Upper lobe of left lung (tissue), 6 donors: ENCODE results near the gene SLC39A8. TPM values are rescaled to one million over a fixed set of nuclear protein-coding genes. Genes with fewer than 3 reads are reported as not detected.

Source experiments
- ATAC-seq, 2 donors: fragments of 200-7000 bp; cut with Tn5 transposase; one replicate each; pipeline ENCODE4 v1.9.1; 2022; ENCODE audit warnings: mild to moderate bottlenecking in 2 of 2, moderate library complexity in 2 of 2; ENCODE audit not compliant: low FRiP score in 2 of 2
- DNase-seq, 2 donors: peaks; one replicate each; pipeline ENCODE4 v3.0.0-alpha.2; 2019 to 2020
- H3K27ac ChIP-seq, 4 donors: fragments of 200-600 bp; sonication (generic); one replicate each; pipeline ENCODE4 v1.5.1; 2016 to 2019
- H3K27me3 ChIP-seq, 4 donors: fragments of 200-600 bp; sonication (generic); one replicate each; pipeline ENCODE4 v1.5.1; 2017 to 2019
- H3K36me3 ChIP-seq, 4 donors: fragments of 200-600 bp; sonication (generic); one replicate each; pipeline ENCODE4 v1.5.1; 2016 to 2019
- H3K4me1 ChIP-seq, 4 donors: fragments of 200-600 bp; sonication (generic); one replicate each; pipeline ENCODE4 v1.5.1; 2018 to 2019
- H3K4me3 ChIP-seq, 4 donors: fragments of 200-600 bp; sonication (generic); one replicate each; pipeline ENCODE4 v1.5.1; 2017 to 2019; ENCODE audit warnings: mild to moderate bottlenecking in 2 of 4, moderate library complexity in 1 of 4
- H3K9me3 ChIP-seq, 4 donors: fragments of 200-600 bp; sonication (generic); one replicate each; pipeline ENCODE4 v1.5.1; 2018 to 2019
- EP300 ChIP-seq, 4 donors: sonication (generic); formaldehyde crosslinking; IDR thresholded peaks; one replicate each; pipeline ENCODE4 v1.5.1; 2017; ENCODE audit warnings: antibody characterized with exemption in 4 of 4, control low read depth in 2 of 4
- POLR2A ChIP-seq, 4 donors: fragments of 450-650 bp; IDR thresholded peaks; one replicate each; pipeline ENCODE4 v1.5.1; 2016 to 2017; ENCODE audit warnings: antibody characterized with exemption in 4 of 4, mild to moderate bottlenecking in 2 of 4
- POLR2AphosphoS5 ChIP-seq, 2 donors: sonication (generic); formaldehyde crosslinking; IDR thresholded peaks; one replicate each; pipeline ENCODE4 v1.5.1; 2017; ENCODE audit warnings: antibody characterized with exemption in 2 of 2
- WGBS, 2 donors: methylation state at CpG; one replicate each; pipeline ENCODE4 v1.1.5; 2017 to 2018; 5-methylcytosine and 5-hydroxymethylcytosine counted together
- total RNA-seq, 6 donors: library from RNA; depleted of rRNA in 4 of 6; stranded (reverse); fragments of >200 nt in 4 of 6; gene quantifications; one replicate each; pipeline versions ENCODE4 v1.1.0 to v1.2.1, GENCODE V29; 2016 to 2021
- TF ChIP-seq, protein P1 (sequence below), 6 experiments: fragments of 450-650 bp in 4 of 6; fragments of 200-600 bp in 2 of 6; sonication (generic) in 2 of 6; IDR thresholded peaks; one replicate each; pipeline ENCODE4 v1.5.1; 2016 to 2019; ENCODE audit warnings: antibody characterized with exemption in 6 of 6
- donor health status: DM: no; HTN: no; CAD: no; lungs with moderate emphysema.
- donor health status: DM: no; HTN: yes; CAD: no; lungs with severe emphysema.

The SLC39A8 gene
- total RNA-seq, 6 donors from 2014 or later = 218 to 627 (median 317) TPM

DNA sequence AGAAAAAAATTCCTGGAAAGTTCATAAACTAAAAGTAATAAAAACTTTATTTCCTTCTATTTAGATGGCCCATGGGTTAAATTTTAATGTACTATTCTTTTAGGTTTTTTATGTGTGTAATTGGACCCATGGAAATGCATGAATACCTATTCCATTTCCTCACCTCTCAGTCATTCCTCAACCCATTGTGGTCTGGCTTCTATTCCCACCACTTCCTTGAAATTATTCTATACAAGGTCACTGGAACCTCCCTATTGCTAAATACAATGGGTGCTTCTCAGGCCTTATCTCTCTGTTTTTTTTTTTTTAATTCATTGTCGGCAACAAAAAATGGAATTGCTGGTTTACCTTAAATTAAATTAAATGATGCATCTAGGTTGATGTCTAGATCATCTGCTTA lies 17.2 kb downstream of the SLC39A8 start:
- DNase-seq (no peak), ATAC-seq (no peak)
- Histone ChIP-seq H3K27me3 (no peaks in the 10 kb centered on the region), H3K9me3 (no peaks in the 10 kb centered on the region), H3K4me3 (no peak overlapping the region), H3K27ac (no peak overlapping the region), H3K36me3 (peaks cover 0 to 4% (median 0%) of the 10 kb centered on the region in 4 donors), H3K4me1 (peaks cover 0 to 13% (median 0%) of the 10 kb centered on the region in 4 donors)
- TF ChIP-seq EP300 (IDR thresholded peaks at IDR 0.05) (no peak), POLR2A (IDR thresholded peaks at IDR 0.05) (no peak), POLR2AphosphoS5 (IDR thresholded peaks at IDR 0.05) (no peak)
- TF ChIP-seq, protein P1, sequence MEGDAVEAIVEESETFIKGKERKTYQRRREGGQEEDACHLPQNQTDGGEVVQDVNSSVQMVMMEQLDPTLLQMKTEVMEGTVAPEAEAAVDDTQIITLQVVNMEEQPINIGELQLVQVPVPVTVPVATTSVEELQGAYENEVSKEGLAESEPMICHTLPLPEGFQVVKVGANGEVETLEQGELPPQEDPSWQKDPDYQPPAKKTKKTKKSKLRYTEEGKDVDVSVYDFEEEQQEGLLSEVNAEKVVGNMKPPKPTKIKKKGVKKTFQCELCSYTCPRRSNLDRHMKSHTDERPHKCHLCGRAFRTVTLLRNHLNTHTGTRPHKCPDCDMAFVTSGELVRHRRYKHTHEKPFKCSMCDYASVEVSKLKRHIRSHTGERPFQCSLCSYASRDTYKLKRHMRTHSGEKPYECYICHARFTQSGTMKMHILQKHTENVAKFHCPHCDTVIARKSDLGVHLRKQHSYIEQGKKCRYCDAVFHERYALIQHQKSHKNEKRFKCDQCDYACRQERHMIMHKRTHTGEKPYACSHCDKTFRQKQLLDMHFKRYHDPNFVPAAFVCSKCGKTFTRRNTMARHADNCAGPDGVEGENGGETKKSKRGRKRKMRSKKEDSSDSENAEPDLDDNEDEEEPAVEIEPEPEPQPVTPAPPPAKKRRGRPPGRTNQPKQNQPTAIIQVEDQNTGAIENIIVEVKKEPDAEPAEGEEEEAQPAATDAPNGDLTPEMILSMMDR (IDR thresholded peaks at IDR 0.05) = no peak
- WGBS, 2 donors = 71 to 77% methylated on average over 1 of the region's 1 CpG

DNA sequence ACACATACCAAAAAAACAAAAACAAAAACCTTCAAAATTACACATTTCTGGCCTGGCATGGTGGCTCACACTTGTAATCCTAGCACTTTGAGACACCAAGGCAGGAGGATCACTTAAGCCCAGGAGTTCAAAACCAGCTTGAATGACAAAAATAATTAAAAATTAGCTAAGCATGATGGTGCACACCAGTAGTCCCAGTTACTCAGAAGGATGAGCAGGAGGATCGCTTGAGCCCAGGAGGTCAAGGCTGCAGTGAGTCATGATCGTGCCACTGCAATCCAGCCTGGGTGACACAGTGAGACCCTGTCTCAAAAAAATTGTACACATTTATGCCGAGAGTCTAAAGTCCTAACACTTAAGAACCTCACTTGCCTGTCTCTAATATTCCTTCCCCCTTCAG lies 18.3 kb downstream of the SLC39A8 start:
- no peak for ATAC-seq
- WGBS, 2 donors = 95 to 97% methylated on average over 3 of the region's 3 CpGs
- H3K36me3 ChIP-seq = peaks cover 0 to 4% (median 0%) of the 10 kb centered on the region in 4 donors

DNA sequence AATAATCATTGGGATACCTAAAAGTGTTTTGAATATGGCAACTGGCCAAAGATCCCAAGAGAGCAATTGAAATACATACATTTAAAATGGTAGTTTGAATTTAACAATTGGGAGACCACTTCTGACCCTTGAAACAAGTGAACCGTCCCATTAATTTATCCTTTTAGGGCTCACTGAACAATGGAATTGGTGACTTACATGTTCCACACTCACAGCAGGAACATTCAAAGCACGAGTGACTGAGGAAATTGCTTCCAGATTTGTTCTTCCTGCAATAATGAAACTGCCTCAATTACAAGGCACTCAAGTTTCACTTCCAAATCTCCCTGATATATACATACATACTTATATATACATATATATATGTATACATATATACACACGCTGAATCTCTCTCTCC lies 20.6 kb downstream of the SLC39A8 start:
- Histone ChIP-seq H3K4me3 (no peak overlapping the region), H3K27ac (no peak overlapping the region), H3K9me3 (no peaks in the 10 kb centered on the region), H3K27me3 (no peaks in the 10 kb centered on the region), H3K4me1 (peaks cover under 1 to 25% (median 4%) of the 10 kb centered on the region in 4 donors), H3K36me3 (peaks cover 0 to 4% (median 0%) of the 10 kb centered on the region in 4 donors)
- 42 to 60% methylated on average over 3 of the region's 3 CpGs for WGBS, 2 donors
- TF ChIP-seq POLR2A (IDR thresholded peaks at IDR 0.05) = no peak
- TF ChIP-seq EP300 (IDR thresholded peaks at IDR 0.05) = no peak
- TF ChIP-seq, protein P1 (IDR thresholded peaks at IDR 0.05) = no peak
- TF ChIP-seq POLR2AphosphoS5 (IDR thresholded peaks at IDR 0.05) = no peak
- DNase-seq (no peak), ATAC-seq (no peak)

More for the DNA sequence above, 18.3 kb downstream of the SLC39A8 start:
- no peak overlapping the region for H3K4me3 ChIP-seq
- no peak for DNase-seq
- peaks cover 0 to 17% (median 0%) of the 10 kb centered on the region in 4 donors for H3K4me1 ChIP-seq
- H3K27me3 ChIP-seq = no peaks in the 10 kb centered on the region
- no peaks in the 10 kb centered on the region for H3K9me3 ChIP-seq
- H3K27ac ChIP-seq = no peak overlapping the region
- TF ChIP-seq POLR2AphosphoS5 (IDR thresholded peaks at IDR 0.05) (no peak), EP300 (IDR thresholded peaks at IDR 0.05) (no peak), POLR2A (IDR thresholded peaks at IDR 0.05) (no peak)
- TF ChIP-seq, protein P1 (IDR thresholded peaks at IDR 0.05) = no peak

DNA sequence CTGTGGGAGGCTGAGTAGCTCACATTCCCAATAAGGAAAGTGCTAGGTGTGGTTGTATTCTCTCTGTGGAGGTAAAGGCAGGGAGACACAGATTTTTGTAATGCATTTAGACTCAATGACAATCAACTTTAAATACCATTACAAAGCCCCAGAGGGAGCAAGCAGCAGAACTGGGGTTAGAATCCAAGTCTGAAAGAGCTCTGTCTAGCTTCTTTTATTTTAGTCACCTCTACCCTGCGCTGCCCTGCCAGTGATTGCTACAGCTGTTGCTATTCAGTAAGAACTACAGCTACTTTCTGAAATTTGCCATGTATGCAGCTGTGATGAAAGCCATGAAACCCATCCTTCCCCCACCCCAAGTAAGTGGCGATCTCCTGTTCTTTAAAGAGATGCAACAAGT lies 22.5 kb downstream of the SLC39A8 start:
- H3K27ac ChIP-seq = no peak overlapping the region
- ATAC-seq (no peak), DNase-seq (no peak)
- peaks cover 0 to 4% (median 0%) of the 10 kb centered on the region in 4 donors for H3K36me3 ChIP-seq
- no peaks in the 10 kb centered on the region for H3K9me3 ChIP-seq
- peaks cover 6 to 37% (median 16%) of the 10 kb centered on the region in 4 donors for H3K4me1 ChIP-seq
- H3K4me3 ChIP-seq = no peak overlapping the region
- 89 to 93% methylated on average over 2 of the region's 2 CpGs for WGBS, 2 donors
- no peak for TF ChIP-seq POLR2A (IDR thresholded peaks at IDR 0.05)
- TF ChIP-seq POLR2AphosphoS5 (IDR thresholded peaks at IDR 0.05) = no peak
- TF ChIP-seq EP300 (IDR thresholded peaks at IDR 0.05) = no peak
- TF ChIP-seq, protein P1 (IDR thresholded peaks at IDR 0.05) = no peak
- H3K27me3 ChIP-seq = no peaks in the 10 kb centered on the region
